ENCODE results near the gene SMPD2.

The SMPD2 gene

GRCh38 chr6:109456111-109456583 is 15.6 kb downstream of the SMPD2 start:
- CTCF ChIA-PET = interaction anchor here (0.6 to 3.3 kb wide), 4 partner anchors 8 to 268 kb away, joined by 3 to 21 read pairs (median 4); partner anchors contain the start of genes PPIL6 and SMPD2
- peak overlapping the region; percentile 78 for H3K4me3 ChIP-seq (ENCODE audit: low read depth, low read length)
- POLR2A ChIA-PET = interaction anchor here (1.2 to 5.2 kb wide), 3 partner anchors 11 to 73 kb away, joined by 7 to 39 read pairs (median 13); partner anchors contain the start of genes CD164, PPIL6 and SMPD2
- no peaks in the 10 kb centered on the region for H3K9me3 ChIP-seq (ENCODE audit: control insufficient read depth, insufficient read depth, low read depth, low read length)
- H3K36me3 ChIP-seq (ENCODE audit: control insufficient read depth in 2 of 2, insufficient read depth in 1 of 2, low read length in 2 of 2) = peaks cover under 1 to 26% of the 10 kb centered on the region in 2 experiments; a peak in 2 of 3 replicates
- H3K4me1 ChIP-seq (ENCODE audit: control insufficient read depth, insufficient read depth, low read length) = no peaks in the 10 kb centered on the region
- peak overlapping the region; percentile 39; the same call in 1 of the 2 replicates for H3K27ac ChIP-seq (ENCODE audit: extremely low read depth, low read depth, low read length)
- no peak for TF ChIP-seq HOXC10 (CRISPR knock-in tag; IDR thresholded peaks at IDR 0.05)
- 0 out of 2 replicates have a peak, but pooled peaks have one; percentile 42 for TF ChIP-seq ZNF76 (tag by site-specific recombination; IDR thresholded peaks at IDR 0.05; ENCODE audit: borderline replicate concordance, low read depth)
- TF ChIP-seq ZSCAN5A (tag by site-specific recombination; IDR thresholded peaks at IDR 0.05) = 0 out of 2 replicates have a peak, but pooled peaks have one; percentile 54
- TF ChIP-seq, protein P1, sequence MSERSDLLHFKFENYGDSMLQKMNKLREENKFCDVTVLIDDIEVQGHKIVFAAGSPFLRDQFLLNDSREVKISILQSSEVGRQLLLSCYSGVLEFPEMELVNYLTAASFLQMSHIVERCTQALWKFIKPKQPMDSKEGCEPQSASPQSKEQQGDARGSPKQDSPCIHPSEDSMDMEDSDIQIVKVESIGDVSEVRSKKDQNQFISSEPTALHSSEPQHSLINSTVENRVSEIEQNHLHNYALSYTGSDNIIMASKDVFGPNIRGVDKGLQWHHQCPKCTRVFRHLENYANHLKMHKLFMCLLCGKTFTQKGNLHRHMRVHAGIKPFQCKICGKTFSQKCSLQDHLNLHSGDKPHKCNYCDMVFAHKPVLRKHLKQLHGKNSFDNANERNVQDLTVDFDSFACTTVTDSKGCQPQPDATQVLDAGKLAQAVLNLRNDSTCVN (tag by site-specific recombination; optimal IDR thresholded peaks at IDR 0.05) = peak; percentile 33
- no peak for TF ChIP-seq ZNF670 (tag by site-specific recombination; IDR thresholded peaks at IDR 0.05; ENCODE audit: low read depth)
- TF ChIP-seq MEIS1 (CRISPR knock-in tag; IDR thresholded peaks at IDR 0.05; ENCODE audit: borderline replicate concordance) = 0 out of 2 replicates have a peak, but pooled peaks have one; percentile 26
- TF ChIP-seq ZNF843 (tag by site-specific recombination; IDR thresholded peaks at IDR 0.05) = 0 out of 2 replicates have a peak, but pooled peaks have one; percentile 50
- TF ChIP-seq PRDM4 (tag by site-specific recombination; IDR thresholded peaks at IDR 0.05) = 0 out of 2 replicates have a peak, but pooled peaks have one; percentile 17
- TF ChIP-seq, protein P2, sequence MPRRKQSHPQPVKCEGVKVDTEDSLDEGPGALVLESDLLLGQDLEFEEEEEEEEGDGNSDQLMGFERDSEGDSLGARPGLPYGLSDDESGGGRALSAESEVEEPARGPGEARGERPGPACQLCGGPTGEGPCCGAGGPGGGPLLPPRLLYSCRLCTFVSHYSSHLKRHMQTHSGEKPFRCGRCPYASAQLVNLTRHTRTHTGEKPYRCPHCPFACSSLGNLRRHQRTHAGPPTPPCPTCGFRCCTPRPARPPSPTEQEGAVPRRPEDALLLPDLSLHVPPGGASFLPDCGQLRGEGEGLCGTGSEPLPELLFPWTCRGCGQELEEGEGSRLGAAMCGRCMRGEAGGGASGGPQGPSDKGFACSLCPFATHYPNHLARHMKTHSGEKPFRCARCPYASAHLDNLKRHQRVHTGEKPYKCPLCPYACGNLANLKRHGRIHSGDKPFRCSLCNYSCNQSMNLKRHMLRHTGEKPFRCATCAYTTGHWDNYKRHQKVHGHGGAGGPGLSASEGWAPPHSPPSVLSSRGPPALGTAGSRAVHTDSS (tag by site-specific recombination; IDR thresholded peaks at IDR 0.05) = no peak
- TF ChIP-seq, protein P3, sequence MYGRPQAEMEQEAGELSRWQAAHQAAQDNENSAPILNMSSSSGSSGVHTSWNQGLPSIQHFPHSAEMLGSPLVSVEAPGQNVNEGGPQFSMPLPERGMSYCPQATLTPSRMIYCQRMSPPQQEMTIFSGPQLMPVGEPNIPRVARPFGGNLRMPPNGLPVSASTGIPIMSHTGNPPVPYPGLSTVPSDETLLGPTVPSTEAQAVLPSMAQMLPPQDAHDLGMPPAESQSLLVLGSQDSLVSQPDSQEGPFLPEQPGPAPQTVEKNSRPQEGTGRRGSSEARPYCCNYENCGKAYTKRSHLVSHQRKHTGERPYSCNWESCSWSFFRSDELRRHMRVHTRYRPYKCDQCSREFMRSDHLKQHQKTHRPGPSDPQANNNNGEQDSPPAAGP (tag by site-specific recombination; IDR thresholded peaks at IDR 0.05) = 0 out of 2 replicates have a peak, but pooled peaks have one; percentile 46
- no peak for TF ChIP-seq ZNF239 (tag by site-specific recombination; IDR thresholded peaks at IDR 0.05)
- peak; percentile 15; the same call in 1 of the 2 replicates for TF ChIP-seq ZBTB10 (tag by site-specific recombination; IDR thresholded peaks at IDR 0.05)
- TF ChIP-seq ZNF558 (tag by site-specific recombination; IDR thresholded peaks at IDR 0.05) = no peak
- TF ChIP-seq ZIC2 (tag by site-specific recombination; IDR thresholded peaks at IDR 0.05) = peak; percentile 59
- TF ChIP-seq ZNF561 (tag by site-specific recombination; IDR thresholded peaks at IDR 0.05; ENCODE audit: borderline replicate concordance) = peak; percentile 4; the same call in 1 of the 2 replicates
- TF ChIP-seq ZNF398 (tag by site-specific recombination; IDR thresholded peaks at IDR 0.05) = 0 out of 2 replicates have a peak, but pooled peaks have one; percentile 7
- TF ChIP-seq ZFP37 (tag by site-specific recombination; IDR thresholded peaks at IDR 0.05) = no peak
- TF ChIP-seq BCL11A (tag by site-specific recombination; IDR thresholded peaks at IDR 0.05; ENCODE audit: low read depth) = peak; percentile 54; the same call in 1 of the 2 replicates
- TF ChIP-seq, protein P4, sequence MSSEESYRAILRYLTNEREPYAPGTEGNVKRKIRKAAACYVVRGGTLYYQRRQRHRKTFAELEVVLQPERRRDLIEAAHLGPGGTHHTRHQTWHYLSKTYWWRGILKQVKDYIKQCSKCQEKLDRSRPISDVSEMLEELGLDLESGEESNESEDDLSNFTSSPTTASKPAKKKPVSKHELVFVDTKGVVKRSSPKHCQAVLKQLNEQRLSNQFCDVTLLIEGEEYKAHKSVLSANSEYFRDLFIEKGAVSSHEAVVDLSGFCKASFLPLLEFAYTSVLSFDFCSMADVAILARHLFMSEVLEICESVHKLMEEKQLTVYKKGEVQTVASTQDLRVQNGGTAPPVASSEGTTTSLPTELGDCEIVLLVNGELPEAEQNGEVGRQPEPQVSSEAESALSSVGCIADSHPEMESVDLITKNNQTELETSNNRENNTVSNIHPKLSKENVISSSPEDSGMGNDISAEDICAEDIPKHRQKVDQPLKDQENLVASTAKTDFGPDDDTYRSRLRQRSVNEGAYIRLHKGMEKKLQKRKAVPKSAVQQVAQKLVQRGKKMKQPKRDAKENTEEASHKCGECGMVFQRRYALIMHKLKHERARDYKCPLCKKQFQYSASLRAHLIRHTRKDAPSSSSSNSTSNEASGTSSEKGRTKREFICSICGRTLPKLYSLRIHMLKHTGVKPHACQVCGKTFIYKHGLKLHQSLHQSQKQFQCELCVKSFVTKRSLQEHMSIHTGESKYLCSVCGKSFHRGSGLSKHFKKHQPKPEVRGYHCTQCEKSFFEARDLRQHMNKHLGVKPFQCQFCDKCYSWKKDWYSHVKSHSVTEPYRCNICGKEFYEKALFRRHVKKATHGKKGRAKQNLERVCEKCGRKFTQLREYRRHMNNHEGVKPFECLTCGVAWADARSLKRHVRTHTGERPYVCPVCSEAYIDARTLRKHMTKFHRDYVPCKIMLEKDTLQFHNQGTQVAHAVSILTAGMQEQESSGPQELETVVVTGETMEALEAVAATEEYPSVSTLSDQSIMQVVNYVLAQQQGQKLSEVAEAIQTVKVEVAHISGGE (tag by site-specific recombination; conservative IDR thresholded peaks at IDR 0.05; ENCODE audit: low read depth) = 0 out of 2 replicates have a peak, but pooled peaks have one; percentile 18
- no peak for TF ChIP-seq ZNF521 (tag by site-specific recombination; IDR thresholded peaks at IDR 0.05)

Measured in HEK293 (cell line).